Memory B cell (primary cell): ENCODE results near the gene LAMA2.

Source experiments
- ATAC-seq: fragments of 150-1000 bp; cut with Tn5 transposase; 2 replicates; pipeline ENCODE4 v1.10.0; 2021; ENCODE audit warnings: low read depth, mild to moderate bottlenecking, moderate library complexity
- DNase-seq, 2 donors: peaks; one replicate each; pipeline ENCODE4 v3.0.0; 2022; ENCODE audit warnings: low spot score in 2 of 2
- H3K27ac Mint-ChIP-seq: one replicate; pipeline ENCODE4 v1.8.0; 2022; ENCODE audit warnings: mild to moderate bottlenecking, moderate library complexity, mixed read lengths
- H3K27me3 Mint-ChIP-seq: one replicate; pipeline ENCODE4 v1.8.0; 2022; ENCODE audit warnings: mixed read lengths
- H3K36me3 Mint-ChIP-seq: one replicate; pipeline ENCODE4 v1.8.0; 2022; ENCODE audit warnings: mild to moderate bottlenecking, mixed read lengths
- H3K4me1 Mint-ChIP-seq: one replicate; pipeline ENCODE4 v1.8.0; 2022; ENCODE audit warnings: mixed read lengths
- H3K4me3 Mint-ChIP-seq: one replicate; pipeline ENCODE4 v1.8.0; 2022; ENCODE audit warnings: mild to moderate bottlenecking, moderate library complexity, mixed read lengths
- H3K9me3 Mint-ChIP-seq: one replicate; pipeline ENCODE4 v1.8.0; 2022; ENCODE audit warnings: mixed read lengths

The LAMA2 gene

DNA sequence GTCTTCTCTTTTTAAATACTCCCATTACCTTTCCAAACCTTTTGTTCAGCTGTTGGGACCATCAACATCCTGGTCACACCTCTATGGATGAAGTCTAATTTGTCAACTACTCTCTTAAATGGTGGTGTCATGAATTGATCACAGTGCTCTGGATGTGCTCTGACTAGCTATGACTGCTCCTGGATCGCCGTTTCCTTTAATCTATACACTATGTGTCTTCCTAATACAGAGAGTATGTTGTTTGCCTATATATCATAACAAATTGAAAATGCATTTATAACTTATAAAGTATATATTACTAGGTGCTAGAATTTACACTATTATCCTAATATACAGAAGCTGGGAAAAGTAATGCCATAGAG is 357.5 kb downstream of the LAMA2 start:
- Mint-ChIP-seq H3K4me1 (no peaks in the 10 kb centered on the region), H3K27ac (no peak overlapping the region), H3K4me3 (no peak overlapping the region), H3K36me3 (no peaks in the 10 kb centered on the region), H3K27me3 (peaks cover 1% of the 10 kb centered on the region), H3K9me3 (no peaks in the 10 kb centered on the region)
- ATAC-seq (no peak), DNase-seq (no peak)

DNA sequence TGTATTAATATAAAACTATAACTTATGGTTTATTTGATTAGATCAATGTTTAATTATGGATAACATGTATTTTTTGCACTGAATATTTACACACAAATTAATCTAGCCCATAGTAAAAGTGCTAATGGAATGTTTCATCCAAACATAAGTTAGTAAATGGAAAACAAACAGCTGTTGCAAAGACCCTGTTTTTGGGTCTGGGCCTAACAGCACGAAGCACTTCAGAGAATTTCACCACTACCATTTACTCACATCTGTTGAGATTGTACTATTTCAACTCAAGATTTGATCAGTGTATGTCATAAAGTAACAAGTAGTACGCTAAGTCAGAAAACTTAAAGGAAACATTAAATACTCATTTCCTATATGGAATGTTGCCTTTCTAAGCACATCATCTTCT is 359.6 kb downstream of the LAMA2 start:
- Mint-ChIP-seq H3K4me3 (no peak overlapping the region), H3K4me1 (no peaks in the 10 kb centered on the region), H3K36me3 (no peaks in the 10 kb centered on the region), H3K9me3 (no peaks in the 10 kb centered on the region), H3K27ac (no peak overlapping the region), H3K27me3 (peaks cover 3% of the 10 kb centered on the region)
- ATAC-seq (no peak), DNase-seq (no peak)

GRCh38 chr6:129243377-129243776 is 360.4 kb downstream of the LAMA2 start:
- H3K4me1 Mint-ChIP-seq: no peaks in the 10 kb centered on the region
- ATAC-seq: no peak
- no peaks in the 10 kb centered on the region for H3K9me3 Mint-ChIP-seq
- H3K27me3 Mint-ChIP-seq: peaks cover 2% of the 10 kb centered on the region
- H3K36me3 Mint-ChIP-seq: no peaks in the 10 kb centered on the region
- DNase-seq: no peak
- H3K4me3 Mint-ChIP-seq: no peak overlapping the region
- no peak overlapping the region for H3K27ac Mint-ChIP-seq

DNA sequence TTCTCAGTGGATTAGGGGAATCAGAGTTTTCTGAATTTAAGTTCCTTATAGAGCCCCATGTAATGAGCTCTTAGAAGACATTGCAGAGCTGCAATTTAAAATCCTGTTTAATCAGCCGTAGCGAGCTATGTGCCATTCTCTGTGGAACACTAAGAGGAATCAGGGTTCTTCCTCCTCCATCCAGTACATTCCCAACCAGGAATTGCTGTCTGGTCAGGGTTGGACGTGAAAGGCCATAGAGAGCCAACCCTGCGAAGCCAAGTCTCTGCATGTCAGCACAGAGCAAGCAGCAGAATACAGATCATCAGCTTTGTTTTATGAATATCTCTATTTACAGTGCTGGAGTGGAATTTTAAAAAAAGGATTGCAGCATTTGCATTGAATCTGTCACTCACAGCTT is 366.0 kb downstream of the LAMA2 start:
- peaks cover 5% of the 10 kb centered on the region for H3K27me3 Mint-ChIP-seq
- no peak overlapping the region for H3K4me3 Mint-ChIP-seq
- H3K9me3 Mint-ChIP-seq: no peaks in the 10 kb centered on the region
- DNase-seq: no peak
- H3K36me3 Mint-ChIP-seq: no peaks in the 10 kb centered on the region
- peaks cover 2% of the 10 kb centered on the region for H3K4me1 Mint-ChIP-seq
- no peak overlapping the region for H3K27ac Mint-ChIP-seq
- ATAC-seq: no peak

DNA sequence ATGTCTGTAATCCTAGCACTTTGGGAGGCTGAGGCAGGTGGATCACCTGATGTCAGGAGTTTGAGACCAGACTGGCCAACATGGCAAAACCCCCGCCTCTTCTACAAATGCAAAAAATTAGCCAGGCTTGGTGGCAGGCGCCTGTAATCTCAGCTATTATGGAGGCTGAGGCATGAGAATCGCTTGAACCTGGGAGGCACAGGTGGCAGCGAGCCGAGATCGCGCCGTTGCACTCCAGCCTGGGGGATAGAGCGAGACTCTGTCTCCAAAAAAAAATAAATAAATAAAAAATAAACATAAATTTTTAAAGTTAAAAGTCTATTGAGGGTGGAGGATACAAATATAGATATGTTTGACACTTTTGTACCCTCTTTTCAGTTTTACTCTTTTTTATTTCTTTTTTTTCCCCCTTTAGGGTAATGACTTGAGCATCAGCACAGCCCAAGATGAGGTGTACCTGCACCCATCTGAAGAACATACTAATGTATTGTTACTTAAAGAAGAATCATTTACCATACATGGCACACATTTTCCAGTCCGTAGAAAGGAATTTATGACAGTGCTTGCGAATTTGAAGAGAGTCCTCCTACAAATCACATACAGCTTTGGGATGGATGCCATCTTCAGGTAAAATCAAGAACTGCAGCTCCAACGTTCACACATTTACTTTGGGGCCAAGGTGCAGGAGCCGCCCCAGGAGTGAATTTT is 368.9 kb downstream of the LAMA2 start:
- Mint-ChIP-seq H3K4me3 (no peak overlapping the region), H3K27ac (no peak overlapping the region), H3K36me3 (no peaks in the 10 kb centered on the region), H3K4me1 (peaks cover 2% of the 10 kb centered on the region), H3K27me3 (peaks cover 4% of the 10 kb centered on the region), H3K9me3 (no peaks in the 10 kb centered on the region)
- DNase-seq: peak; percentile 39 to 51
- peak; percentile 54 for ATAC-seq

GRCh38 chr6:129252377-129253071 is 369.6 kb downstream of the LAMA2 start:
- no peak overlapping the region for H3K27ac Mint-ChIP-seq
- no peak overlapping the region for H3K4me3 Mint-ChIP-seq

DNA sequence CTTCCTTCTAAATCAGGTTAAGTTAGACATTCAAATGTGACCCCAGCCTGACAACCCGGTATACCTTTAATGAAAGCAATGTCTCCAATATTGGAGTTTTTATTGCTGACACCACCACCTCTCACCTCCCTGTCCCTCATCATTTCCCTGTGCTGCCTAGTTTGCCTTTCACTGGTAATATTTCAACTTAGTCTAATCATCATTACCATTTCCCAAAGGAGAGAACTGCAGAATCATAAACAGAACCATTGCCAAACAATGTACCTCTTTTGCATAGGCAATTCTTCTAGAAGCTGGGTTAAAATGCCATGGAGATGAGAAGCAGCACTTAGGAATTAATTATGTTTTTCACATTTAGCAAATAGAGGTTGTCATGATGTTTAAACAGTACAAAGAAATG is 370.3 kb downstream of the LAMA2 start:
- peaks cover 2% of the 10 kb centered on the region for H3K4me1 Mint-ChIP-seq
- H3K27ac Mint-ChIP-seq: no peak overlapping the region
- H3K27me3 Mint-ChIP-seq: peaks cover 4% of the 10 kb centered on the region
- no peak for DNase-seq
- no peaks in the 10 kb centered on the region for H3K36me3 Mint-ChIP-seq
- H3K4me3 Mint-ChIP-seq: no peak overlapping the region
- H3K9me3 Mint-ChIP-seq: no peaks in the 10 kb centered on the region
- no peak for ATAC-seq

More at GRCh38 chr6:129252377-129253071, 369.6 kb downstream of the LAMA2 start:
- Mint-ChIP-seq H3K9me3 (no peaks in the 10 kb centered on the region), H3K36me3 (no peaks in the 10 kb centered on the region), H3K4me1 (peaks cover 2% of the 10 kb centered on the region), H3K27me3 (peaks cover 4% of the 10 kb centered on the region)
- DNase-seq (no peak), ATAC-seq (no peak)

- H3K4me1 Mint-ChIP-seq: peaks cover 2% of the 10 kb centered on the region
- H3K27me3 Mint-ChIP-seq: peaks cover 4% of the 10 kb centered on the region
- H3K36me3 Mint-ChIP-seq: no peaks in the 10 kb centered on the region
- H3K9me3 Mint-ChIP-seq: no peaks in the 10 kb centered on the region
- ATAC-seq: no peak
- DNase-seq: no peak
- H3K27ac Mint-ChIP-seq: no peak overlapping the region
- H3K4me3 Mint-ChIP-seq: no peak overlapping the region
Measured at GRCh38 chr6:129253727-129254126, 370.8 kb downstream of the LAMA2 start.

GRCh38 chr6:129257196-129257595 is 374.3 kb downstream of the LAMA2 start:
- no peak overlapping the region for H3K27ac Mint-ChIP-seq
- no peak for DNase-seq

GRCh38 chr6:129262661-129263060 is 379.7 kb downstream of the LAMA2 start:
- no peaks in the 10 kb centered on the region for H3K9me3 Mint-ChIP-seq
- H3K36me3 Mint-ChIP-seq: no peaks in the 10 kb centered on the region
- ATAC-seq (no peak), DNase-seq (no peak)
- no peak overlapping the region for H3K27ac Mint-ChIP-seq
- no peak overlapping the region for H3K4me3 Mint-ChIP-seq
- H3K27me3 Mint-ChIP-seq: no peaks in the 10 kb centered on the region
- no peaks in the 10 kb centered on the region for H3K4me1 Mint-ChIP-seq

More at GRCh38 chr6:129257196-129257595, 374.3 kb downstream of the LAMA2 start:
- H3K36me3 Mint-ChIP-seq: no peaks in the 10 kb centered on the region
- ATAC-seq: no peak
- H3K27me3 Mint-ChIP-seq: peaks cover 4% of the 10 kb centered on the region
- H3K9me3 Mint-ChIP-seq: no peaks in the 10 kb centered on the region
- no peaks in the 10 kb centered on the region for H3K4me1 Mint-ChIP-seq
- no peak overlapping the region for H3K4me3 Mint-ChIP-seq

DNA sequence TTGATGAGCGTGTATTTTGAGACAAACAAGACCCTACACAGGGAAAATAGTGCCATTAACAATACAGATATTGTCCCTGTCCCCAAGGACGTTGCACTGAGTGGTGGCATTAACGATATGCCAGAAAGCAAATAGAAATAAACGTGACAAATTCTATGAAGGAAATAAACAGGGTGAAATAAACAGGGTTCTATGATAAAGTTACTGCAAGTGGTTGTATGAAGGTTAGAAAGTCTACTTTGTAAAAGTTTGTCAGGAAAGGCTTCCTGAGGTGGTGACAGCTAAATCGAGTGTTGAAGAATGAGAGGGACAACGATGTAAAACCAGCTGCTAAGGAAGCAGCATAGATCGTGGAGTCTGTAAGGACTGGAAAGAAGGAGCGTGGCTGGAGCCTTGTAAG is 380.2 kb downstream of the LAMA2 start:
- no peaks in the 10 kb centered on the region for H3K27me3 Mint-ChIP-seq
- no peak overlapping the region for H3K27ac Mint-ChIP-seq
- H3K4me1 Mint-ChIP-seq: no peaks in the 10 kb centered on the region
- no peak for DNase-seq
- ATAC-seq: no peak
- H3K4me3 Mint-ChIP-seq: no peak overlapping the region
- H3K36me3 Mint-ChIP-seq: no peaks in the 10 kb centered on the region
- no peaks in the 10 kb centered on the region for H3K9me3 Mint-ChIP-seq

DNA sequence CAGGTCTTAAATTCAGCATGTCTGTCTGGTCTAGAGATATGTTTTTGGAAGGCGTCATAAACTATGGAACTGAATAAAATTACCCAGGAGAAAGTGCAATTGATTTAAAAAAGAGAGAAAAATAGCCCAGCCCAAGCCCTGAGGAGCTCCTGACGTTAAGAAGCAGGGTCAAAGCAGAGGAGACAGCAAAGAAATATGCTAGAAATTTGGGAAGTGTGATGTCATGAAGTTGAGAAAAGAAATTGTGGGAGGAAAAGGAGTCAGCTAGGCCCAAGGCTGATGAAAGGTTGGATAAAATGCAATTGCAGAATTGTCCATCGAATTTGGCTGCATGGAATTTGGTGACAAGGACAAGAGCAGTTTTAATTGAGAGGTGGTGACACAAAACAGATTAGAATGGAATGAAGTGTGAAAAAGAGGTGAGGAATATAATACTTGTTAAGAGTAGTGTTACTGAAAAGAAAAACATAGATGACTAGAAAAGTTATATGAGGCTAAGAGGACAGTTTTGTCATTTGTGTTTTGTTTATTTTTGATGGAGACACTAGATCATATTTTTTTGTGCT is 381.6 kb downstream of the LAMA2 start:
- Mint-ChIP-seq H3K4me3 (no peak overlapping the region), H3K27ac (no peak overlapping the region), H3K27me3 (no peaks in the 10 kb centered on the region), H3K9me3 (no peaks in the 10 kb centered on the region), H3K4me1 (no peaks in the 10 kb centered on the region), H3K36me3 (no peaks in the 10 kb centered on the region)
- DNase-seq: no peak
- ATAC-seq: no peak

DNA sequence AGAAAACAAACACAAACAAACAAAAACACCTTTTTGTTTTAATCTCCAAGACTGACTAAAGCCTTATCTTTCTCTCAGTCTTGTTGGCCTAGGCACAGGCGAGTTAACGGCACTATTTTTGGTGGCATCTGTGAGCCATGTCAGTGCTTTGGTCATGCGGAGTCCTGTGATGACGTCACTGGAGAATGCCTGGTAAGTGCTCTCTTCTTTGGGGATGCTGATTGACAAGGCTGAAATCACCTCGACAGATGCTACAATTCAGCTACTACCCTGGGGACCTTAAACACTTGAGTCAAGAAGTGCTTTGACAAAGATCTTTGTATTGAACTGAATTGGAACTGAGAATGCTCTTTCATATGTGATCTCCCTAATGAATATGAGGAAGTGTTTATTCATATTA is 384.1 kb downstream of the LAMA2 start:
- Mint-ChIP-seq H3K4me3 (no peak overlapping the region), H3K27ac (no peak overlapping the region), H3K36me3 (no peaks in the 10 kb centered on the region), H3K4me1 (no peaks in the 10 kb centered on the region), H3K9me3 (no peaks in the 10 kb centered on the region), H3K27me3 (no peaks in the 10 kb centered on the region)
- no peak for ATAC-seq
- DNase-seq: no peak

DNA sequence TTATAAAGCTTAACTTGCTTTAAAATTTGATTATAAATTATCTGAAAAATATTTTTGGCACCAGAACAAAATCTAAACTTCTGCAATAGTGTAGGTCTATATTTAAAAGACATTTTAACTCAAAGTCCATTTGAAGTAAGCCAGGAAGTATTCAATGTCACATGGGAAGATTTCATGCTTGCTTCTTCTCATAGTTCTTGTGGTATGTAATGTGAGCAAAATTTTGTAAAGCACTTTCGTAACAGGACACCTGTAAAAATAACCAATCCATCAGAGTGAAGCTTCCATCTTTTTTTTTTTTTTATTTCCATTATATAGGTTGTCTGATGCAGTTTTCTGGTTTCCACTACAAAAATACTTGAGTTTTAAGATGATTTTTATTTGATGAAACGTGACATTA is 386.1 kb downstream of the LAMA2 start:
- no peaks in the 10 kb centered on the region for H3K9me3 Mint-ChIP-seq
- DNase-seq (no peak), ATAC-seq (no peak)
- no peak overlapping the region for H3K4me3 Mint-ChIP-seq
- no peaks in the 10 kb centered on the region for H3K27me3 Mint-ChIP-seq
- no peaks in the 10 kb centered on the region for H3K4me1 Mint-ChIP-seq
- H3K36me3 Mint-ChIP-seq: no peaks in the 10 kb centered on the region
- H3K27ac Mint-ChIP-seq: no peak overlapping the region

DNA sequence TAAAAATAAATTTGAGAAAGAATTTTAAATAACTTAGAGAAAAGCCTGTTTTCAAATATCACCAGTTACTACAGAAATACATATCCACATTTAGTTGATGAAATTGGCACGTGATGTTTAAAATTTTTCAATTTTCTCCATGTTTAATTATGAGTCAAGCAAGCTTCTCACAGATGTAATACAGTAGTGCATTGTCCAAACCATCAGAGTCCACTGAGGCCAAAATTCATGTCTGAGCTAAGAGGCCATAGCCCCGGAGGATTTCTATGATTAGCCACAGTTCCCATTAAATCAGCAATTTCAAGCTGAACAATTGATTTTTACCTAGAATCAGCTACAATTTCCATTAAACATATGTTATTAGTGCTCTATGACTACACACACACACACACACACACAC is 387.0 kb downstream of the LAMA2 start:
- Mint-ChIP-seq H3K27ac (no peak overlapping the region), H3K9me3 (no peaks in the 10 kb centered on the region), H3K27me3 (no peaks in the 10 kb centered on the region), H3K4me3 (no peak overlapping the region), H3K36me3 (no peaks in the 10 kb centered on the region), H3K4me1 (no peaks in the 10 kb centered on the region)
- ATAC-seq (no peak), DNase-seq (no peak)
